HepG2 (cell line): ENCODE results near the gene ARFGEF3.

Source experiments
- ADNP ChIP-seq: sonication (generic); formaldehyde crosslinking; IDR thresholded peaks from 2 replicates; pipeline ENCODE4 v1.4.0; 2020; ENCODE audit warnings: missing genetic modification reagents
- ARNTL ChIP-seq: sonication (generic); formaldehyde crosslinking; IDR thresholded peaks from 2 replicates; pipeline ENCODE4 v1.4.0; 2020; ENCODE audit warnings: mild to moderate bottlenecking, missing genetic modification reagents
- CHCHD3 ChIP-seq: sonication (generic); formaldehyde crosslinking; IDR thresholded peaks from 2 replicates; pipeline ENCODE4 v1.8.0; 2022; ENCODE audit warnings: mild to moderate bottlenecking, missing genetic modification reagents, moderate library complexity
- ELF4 ChIP-seq: sonication (generic); formaldehyde crosslinking; IDR thresholded peaks from 2 replicates; pipeline ENCODE4 v1.5.0; 2020; ENCODE audit warnings: missing genetic modification reagents, mild to moderate bottlenecking, moderate library complexity, borderline replicate concordance
- KMT2B ChIP-seq: IDR thresholded peaks from 2 replicates; pipeline ENCODE4 v1.6.1; 2016; ENCODE audit warnings: missing genetic modification reagents, missing compliant biosample characterization
- SP1 ChIP-seq, 2 experiments: fragments of 450-650 bp in 1 of 2; sonication (generic) in 1 of 2; formaldehyde crosslinking in 1 of 2; IDR thresholded peaks; 2 replicates each; pipeline versions ENCODE4 v1.4.0 to v1.6.1; 2016 to 2020; ENCODE audit warnings: missing genetic modification reagents in 1 of 2
- SRF ChIP-seq: IDR thresholded peaks from 2 replicates; pipeline ENCODE4 v1.6.1; 2011; ENCODE audit warnings: mild to moderate bottlenecking, low read depth, low read length, moderate library complexity
- ZBTB8A ChIP-seq: sonication (generic); formaldehyde crosslinking; IDR thresholded peaks from 2 replicates; pipeline ENCODE4 v1.4.0; 2020; ENCODE audit warnings: mild to moderate bottlenecking, low read depth, missing genetic modification reagents, borderline replicate concordance
- ZFP41 ChIP-seq: sonication (generic); formaldehyde crosslinking; IDR thresholded peaks from 2 replicates; pipeline ENCODE4 v1.4.0; 2020; ENCODE audit warnings: mild to moderate bottlenecking, missing genetic modification reagents, borderline replicate concordance
- TF ChIP-seq, protein P1 (sequence below): sonication (generic); formaldehyde crosslinking; IDR thresholded peaks from 2 replicates; pipeline ENCODE4 v1.5.0; 2020; ENCODE audit warnings: mild to moderate bottlenecking, missing genetic modification reagents, moderate library complexity
- TF ChIP-seq, protein P2 (sequence below): sonication (generic); formaldehyde crosslinking; IDR thresholded peaks from 2 replicates; pipeline ENCODE4 v1.4.0; 2020; ENCODE audit warnings: missing genetic modification reagents, mild to moderate bottlenecking, borderline replicate concordance
- TF ChIP-seq, protein P3 (sequence below): fragments of 450-650 bp; IDR thresholded peaks from 2 replicates; pipeline ENCODE4 v1.6.1; 2017; ENCODE audit warnings: mild to moderate bottlenecking
- TF ChIP-seq, protein P4 (sequence below): sonication (generic); formaldehyde crosslinking; IDR thresholded peaks from 2 replicates; pipeline ENCODE4 v1.4.0; 2020; ENCODE audit warnings: missing genetic modification reagents

DNA sequence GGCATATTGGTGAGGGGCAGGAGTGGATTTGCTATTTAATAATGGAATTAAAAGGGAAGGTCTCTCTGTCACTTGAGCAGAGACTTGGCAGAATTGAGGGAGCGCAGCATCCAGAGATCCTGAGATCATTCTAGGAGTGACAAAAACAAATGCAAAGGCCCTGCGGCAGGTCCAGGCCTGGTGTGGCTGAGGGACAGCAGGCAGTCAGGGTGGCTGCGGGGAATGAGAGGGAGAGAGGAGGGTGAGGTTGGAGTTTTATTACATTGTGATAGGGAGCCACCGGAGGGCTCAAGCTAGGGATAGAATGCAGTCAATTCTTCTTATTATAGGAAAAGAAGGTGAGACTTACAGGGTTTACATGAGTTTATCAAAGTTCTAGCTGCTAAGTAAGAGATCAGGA lies 116.1 kb downstream of the ARFGEF3 start:
- TF ChIP-seq ADNP (CRISPR knock-in tag) (no peak), SRF (no peak), ARNTL (CRISPR knock-in tag) (no peak), ELF4 (CRISPR knock-in tag) (no peak), CHCHD3 (CRISPR knock-in tag) (no peak), ZFP41 (no peak), SP1 (IDR thresholded peaks at IDR 0.05) (no peak), SP1 (CRISPR knock-in tag; IDR thresholded peaks at IDR 0.05) (no peak), KMT2B (no peak), ZBTB8A (no peak)
- TF ChIP-seq, protein P1, sequence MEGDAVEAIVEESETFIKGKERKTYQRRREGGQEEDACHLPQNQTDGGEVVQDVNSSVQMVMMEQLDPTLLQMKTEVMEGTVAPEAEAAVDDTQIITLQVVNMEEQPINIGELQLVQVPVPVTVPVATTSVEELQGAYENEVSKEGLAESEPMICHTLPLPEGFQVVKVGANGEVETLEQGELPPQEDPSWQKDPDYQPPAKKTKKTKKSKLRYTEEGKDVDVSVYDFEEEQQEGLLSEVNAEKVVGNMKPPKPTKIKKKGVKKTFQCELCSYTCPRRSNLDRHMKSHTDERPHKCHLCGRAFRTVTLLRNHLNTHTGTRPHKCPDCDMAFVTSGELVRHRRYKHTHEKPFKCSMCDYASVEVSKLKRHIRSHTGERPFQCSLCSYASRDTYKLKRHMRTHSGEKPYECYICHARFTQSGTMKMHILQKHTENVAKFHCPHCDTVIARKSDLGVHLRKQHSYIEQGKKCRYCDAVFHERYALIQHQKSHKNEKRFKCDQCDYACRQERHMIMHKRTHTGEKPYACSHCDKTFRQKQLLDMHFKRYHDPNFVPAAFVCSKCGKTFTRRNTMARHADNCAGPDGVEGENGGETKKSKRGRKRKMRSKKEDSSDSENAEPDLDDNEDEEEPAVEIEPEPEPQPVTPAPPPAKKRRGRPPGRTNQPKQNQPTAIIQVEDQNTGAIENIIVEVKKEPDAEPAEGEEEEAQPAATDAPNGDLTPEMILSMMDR (CRISPR knock-in tag) = no peak
- TF ChIP-seq, protein P2, sequence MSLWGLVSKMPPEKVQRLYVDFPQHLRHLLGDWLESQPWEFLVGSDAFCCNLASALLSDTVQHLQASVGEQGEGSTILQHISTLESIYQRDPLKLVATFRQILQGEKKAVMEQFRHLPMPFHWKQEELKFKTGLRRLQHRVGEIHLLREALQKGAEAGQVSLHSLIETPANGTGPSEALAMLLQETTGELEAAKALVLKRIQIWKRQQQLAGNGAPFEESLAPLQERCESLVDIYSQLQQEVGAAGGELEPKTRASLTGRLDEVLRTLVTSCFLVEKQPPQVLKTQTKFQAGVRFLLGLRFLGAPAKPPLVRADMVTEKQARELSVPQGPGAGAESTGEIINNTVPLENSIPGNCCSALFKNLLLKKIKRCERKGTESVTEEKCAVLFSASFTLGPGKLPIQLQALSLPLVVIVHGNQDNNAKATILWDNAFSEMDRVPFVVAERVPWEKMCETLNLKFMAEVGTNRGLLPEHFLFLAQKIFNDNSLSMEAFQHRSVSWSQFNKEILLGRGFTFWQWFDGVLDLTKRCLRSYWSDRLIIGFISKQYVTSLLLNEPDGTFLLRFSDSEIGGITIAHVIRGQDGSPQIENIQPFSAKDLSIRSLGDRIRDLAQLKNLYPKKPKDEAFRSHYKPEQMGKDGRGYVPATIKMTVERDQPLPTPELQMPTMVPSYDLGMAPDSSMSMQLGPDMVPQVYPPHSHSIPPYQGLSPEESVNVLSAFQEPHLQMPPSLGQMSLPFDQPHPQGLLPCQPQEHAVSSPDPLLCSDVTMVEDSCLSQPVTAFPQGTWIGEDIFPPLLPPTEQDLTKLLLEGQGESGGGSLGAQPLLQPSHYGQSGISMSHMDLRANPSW (CRISPR knock-in tag) = no peak
- TF ChIP-seq, protein P3, sequence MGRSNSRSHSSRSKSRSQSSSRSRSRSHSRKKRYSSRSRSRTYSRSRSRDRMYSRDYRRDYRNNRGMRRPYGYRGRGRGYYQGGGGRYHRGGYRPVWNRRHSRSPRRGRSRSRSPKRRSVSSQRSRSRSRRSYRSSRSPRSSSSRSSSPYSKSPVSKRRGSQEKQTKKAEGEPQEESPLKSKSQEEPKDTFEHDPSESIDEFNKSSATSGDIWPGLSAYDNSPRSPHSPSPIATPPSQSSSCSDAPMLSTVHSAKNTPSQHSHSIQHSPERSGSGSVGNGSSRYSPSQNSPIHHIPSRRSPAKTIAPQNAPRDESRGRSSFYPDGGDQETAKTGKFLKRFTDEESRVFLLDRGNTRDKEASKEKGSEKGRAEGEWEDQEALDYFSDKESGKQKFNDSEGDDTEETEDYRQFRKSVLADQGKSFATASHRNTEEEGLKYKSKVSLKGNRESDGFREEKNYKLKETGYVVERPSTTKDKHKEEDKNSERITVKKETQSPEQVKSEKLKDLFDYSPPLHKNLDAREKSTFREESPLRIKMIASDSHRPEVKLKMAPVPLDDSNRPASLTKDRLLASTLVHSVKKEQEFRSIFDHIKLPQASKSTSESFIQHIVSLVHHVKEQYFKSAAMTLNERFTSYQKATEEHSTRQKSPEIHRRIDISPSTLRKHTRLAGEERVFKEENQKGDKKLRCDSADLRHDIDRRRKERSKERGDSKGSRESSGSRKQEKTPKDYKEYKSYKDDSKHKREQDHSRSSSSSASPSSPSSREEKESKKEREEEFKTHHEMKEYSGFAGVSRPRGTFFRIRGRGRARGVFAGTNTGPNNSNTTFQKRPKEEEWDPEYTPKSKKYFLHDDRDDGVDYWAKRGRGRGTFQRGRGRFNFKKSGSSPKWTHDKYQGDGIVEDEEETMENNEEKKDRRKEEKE = no peak
- TF ChIP-seq, protein P4, sequence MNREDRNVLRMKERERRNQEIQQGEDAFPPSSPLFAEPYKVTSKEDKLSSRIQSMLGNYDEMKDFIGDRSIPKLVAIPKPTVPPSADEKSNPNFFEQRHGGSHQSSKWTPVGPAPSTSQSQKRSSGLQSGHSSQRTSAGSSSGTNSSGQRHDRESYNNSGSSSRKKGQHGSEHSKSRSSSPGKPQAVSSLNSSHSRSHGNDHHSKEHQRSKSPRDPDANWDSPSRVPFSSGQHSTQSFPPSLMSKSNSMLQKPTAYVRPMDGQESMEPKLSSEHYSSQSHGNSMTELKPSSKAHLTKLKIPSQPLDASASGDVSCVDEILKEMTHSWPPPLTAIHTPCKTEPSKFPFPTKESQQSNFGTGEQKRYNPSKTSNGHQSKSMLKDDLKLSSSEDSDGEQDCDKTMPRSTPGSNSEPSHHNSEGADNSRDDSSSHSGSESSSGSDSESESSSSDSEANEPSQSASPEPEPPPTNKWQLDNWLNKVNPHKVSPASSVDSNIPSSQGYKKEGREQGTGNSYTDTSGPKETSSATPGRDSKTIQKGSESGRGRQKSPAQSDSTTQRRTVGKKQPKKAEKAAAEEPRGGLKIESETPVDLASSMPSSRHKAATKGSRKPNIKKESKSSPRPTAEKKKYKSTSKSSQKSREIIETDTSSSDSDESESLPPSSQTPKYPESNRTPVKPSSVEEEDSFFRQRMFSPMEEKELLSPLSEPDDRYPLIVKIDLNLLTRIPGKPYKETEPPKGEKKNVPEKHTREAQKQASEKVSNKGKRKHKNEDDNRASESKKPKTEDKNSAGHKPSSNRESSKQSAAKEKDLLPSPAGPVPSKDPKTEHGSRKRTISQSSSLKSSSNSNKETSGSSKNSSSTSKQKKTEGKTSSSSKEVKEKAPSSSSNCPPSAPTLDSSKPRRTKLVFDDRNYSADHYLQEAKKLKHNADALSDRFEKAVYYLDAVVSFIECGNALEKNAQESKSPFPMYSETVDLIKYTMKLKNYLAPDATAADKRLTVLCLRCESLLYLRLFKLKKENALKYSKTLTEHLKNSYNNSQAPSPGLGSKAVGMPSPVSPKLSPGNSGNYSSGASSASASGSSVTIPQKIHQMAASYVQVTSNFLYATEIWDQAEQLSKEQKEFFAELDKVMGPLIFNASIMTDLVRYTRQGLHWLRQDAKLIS (CRISPR knock-in tag) = no peak
